ENCODE results near the gene TXNL4B.

DNA sequence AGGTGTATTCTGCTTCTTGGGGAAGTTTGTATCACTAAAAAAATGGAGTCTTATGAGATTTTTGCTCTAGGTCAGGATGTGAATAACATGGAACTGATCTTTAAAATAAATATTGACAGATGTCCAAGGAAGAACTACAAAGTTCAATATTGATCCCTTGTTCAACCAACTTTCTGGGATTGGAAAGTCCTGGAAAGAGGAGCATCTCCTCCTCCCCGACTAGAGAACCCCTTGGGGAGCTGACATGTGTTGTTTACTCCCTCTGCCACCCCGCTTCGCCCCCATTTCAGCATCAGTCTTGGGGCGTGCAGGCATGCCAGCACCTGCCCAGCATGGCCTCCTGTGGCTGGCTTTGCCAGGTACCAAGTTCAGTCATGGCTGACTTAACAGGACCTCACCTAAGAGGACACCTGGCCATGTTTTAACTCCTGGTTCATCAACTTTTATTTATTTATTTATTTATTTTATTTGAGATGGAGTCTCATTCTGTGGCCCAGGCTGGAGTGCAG, 44.7 kb upstream of the TXNL4B start:
- no peak for TF ChIP-seq TBL1XR1 (IDR thresholded peaks at IDR 0.05; ENCODE audit: low read depth, low read length)
- TF ChIP-seq JUND (IDR thresholded peaks at IDR 0.05; ENCODE audit: low read depth, low read length), result no peak
- TF ChIP-seq, protein P1, sequence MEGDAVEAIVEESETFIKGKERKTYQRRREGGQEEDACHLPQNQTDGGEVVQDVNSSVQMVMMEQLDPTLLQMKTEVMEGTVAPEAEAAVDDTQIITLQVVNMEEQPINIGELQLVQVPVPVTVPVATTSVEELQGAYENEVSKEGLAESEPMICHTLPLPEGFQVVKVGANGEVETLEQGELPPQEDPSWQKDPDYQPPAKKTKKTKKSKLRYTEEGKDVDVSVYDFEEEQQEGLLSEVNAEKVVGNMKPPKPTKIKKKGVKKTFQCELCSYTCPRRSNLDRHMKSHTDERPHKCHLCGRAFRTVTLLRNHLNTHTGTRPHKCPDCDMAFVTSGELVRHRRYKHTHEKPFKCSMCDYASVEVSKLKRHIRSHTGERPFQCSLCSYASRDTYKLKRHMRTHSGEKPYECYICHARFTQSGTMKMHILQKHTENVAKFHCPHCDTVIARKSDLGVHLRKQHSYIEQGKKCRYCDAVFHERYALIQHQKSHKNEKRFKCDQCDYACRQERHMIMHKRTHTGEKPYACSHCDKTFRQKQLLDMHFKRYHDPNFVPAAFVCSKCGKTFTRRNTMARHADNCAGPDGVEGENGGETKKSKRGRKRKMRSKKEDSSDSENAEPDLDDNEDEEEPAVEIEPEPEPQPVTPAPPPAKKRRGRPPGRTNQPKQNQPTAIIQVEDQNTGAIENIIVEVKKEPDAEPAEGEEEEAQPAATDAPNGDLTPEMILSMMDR (IDR thresholded peaks at IDR 0.05 in 2 of 3, conservative IDR thresholded peaks at IDR 0.05 in 1 of 3; ENCODE audit: control insufficient read depth in 2 of 3, extremely low read depth in 1 of 3, insufficient read depth in 1 of 3, low read depth in 3 of 3, low read length in 3 of 3), result no peak
- TF ChIP-seq CBFB (IDR thresholded peaks at IDR 0.05; ENCODE audit: low read depth), result no peak
- TF ChIP-seq, protein P2, sequence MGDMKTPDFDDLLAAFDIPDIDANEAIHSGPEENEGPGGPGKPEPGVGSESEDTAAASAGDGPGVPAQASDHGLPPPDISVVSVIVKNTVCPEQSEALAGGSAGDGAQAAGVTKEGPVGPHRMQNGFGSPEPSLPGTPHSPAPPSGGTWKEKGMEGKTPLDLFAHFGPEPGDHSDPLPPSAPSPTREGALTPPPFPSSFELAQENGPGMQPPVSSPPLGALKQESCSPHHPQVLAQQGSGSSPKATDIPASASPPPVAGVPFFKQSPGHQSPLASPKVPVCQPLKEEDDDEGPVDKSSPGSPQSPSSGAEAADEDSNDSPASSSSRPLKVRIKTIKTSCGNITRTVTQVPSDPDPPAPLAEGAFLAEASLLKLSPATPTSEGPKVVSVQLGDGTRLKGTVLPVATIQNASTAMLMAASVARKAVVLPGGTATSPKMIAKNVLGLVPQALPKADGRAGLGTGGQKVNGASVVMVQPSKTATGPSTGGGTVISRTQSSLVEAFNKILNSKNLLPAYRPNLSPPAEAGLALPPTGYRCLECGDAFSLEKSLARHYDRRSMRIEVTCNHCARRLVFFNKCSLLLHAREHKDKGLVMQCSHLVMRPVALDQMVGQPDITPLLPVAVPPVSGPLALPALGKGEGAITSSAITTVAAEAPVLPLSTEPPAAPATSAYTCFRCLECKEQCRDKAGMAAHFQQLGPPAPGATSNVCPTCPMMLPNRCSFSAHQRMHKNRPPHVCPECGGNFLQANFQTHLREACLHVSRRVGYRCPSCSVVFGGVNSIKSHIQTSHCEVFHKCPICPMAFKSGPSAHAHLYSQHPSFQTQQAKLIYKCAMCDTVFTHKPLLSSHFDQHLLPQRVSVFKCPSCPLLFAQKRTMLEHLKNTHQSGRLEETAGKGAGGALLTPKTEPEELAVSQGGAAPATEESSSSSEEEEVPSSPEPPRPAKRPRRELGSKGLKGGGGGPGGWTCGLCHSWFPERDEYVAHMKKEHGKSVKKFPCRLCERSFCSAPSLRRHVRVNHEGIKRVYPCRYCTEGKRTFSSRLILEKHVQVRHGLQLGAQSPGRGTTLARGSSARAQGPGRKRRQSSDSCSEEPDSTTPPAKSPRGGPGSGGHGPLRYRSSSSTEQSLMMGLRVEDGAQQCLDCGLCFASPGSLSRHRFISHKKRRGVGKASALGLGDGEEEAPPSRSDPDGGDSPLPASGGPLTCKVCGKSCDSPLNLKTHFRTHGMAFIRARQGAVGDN (IDR thresholded peaks at IDR 0.05), result no peak
